Measurements from ENCODE around the gene NR3C1.
A peak's percentile ranks its signal among the peaks of the same experiment; 100 is the strongest.

Gene NR3C1

DNA sequence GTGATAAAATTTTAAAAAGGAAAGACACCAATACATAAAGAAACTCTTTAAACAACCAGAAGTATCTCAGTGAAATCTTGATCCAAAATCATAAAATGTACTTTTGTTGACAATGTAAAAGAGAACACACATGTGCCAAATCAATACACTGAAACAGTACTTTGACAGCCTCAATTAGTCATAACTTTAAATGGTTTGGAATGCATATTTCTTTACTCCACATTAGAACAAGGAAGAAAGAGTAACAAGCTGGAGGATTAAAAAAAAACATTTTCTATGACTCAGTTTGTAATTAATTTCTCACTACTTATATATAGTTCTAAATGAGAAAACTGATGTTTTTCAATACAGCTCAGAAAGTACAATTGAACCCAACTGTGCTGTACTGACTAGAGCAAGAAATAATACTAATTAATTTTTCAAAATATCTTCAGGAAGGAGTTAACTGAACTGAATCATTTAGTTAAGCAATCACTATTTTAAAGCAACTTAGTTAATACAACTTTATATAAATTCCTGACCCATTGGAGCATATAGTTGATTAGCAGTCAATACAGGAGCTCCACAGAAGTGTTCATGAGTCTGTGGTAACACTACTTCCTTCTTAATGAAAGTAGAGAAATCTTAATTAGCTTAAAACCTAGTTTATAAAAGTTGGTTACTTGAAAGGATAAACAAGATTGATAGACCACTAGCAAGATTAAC is 101.0 kb downstream of the NR3C1 start:
- no peak for DNase-seq

DNA sequence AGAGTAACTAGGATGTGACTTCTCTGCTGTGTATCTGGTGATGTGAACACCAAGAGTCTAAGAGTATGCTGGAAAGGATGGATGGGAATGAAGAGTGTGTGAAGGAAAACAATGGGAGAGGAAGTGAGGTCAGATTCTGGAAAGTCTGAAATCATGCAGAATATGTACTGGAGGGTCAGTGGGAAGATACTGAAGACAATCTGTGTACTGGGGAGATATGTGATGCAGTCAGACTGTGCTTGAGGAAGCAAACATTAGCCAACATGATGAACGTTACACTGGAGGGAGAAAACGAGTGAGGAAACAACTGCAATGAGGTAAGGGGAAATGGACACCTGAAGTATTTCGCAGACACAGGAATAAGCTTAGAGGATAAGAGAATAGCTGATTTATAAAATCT is 105.7 kb downstream of the NR3C1 start:
- DNase-seq = no peak

DNA sequence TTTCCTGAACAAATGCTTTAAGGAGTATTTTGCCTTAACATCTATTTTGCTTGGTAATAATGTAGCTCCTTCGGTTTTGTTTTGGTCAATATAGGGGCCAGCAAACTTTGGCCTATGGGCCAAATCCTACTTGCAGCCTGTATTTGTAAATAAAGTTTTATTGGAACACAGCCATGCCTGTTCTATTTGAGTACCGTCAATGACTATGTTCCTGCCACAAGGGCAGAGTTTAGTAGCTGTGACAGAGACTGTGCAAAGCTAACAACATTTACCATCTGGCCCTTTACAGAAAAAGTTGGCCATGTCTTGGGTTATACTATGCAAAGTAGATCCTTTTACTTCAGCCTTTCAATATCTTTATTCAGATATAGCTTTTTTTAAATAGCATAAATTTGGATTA is 113.4 kb downstream of the NR3C1 start:
- no peak for DNase-seq

DNA sequence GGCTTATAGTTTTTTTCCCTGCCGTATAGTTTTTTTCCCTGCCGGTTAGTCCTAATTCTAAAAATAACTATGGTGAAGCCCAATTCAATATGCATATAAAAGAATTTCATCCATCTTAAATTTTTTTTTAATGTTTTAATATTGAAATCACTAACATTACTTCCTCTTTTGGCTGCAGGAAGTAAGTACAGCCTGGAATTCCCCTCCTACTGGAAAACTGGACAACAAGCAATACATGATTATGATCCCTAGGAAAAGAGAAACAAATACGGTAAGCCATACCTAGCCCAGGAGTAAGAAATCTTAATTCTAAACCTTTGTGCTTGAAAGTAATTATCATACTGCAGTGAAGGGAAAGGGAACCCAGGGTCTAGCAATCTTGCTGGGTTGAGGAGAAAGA is 119.0 kb downstream of the NR3C1 start:
- no peak for DNase-seq

DNA sequence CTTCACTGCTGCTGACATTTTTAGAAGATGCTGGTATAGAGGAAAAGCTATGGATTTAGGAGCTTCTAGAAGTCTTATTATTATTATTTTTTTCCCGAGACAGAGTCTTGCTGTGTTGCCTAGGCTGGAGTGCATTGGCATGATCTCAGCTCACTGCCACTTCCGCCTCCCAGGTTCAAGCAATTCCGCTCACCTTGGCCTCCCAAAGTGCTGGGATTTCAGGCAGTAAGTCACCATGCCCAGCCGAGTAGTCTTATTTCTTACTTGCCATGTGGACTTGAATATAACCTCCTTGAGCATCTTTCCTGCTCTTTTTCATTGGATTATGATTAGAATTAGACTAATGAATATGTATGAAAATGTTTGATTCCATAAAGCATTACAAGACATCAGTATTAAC is 119.5 kb downstream of the NR3C1 start:
- no peak for DNase-seq

DNA sequence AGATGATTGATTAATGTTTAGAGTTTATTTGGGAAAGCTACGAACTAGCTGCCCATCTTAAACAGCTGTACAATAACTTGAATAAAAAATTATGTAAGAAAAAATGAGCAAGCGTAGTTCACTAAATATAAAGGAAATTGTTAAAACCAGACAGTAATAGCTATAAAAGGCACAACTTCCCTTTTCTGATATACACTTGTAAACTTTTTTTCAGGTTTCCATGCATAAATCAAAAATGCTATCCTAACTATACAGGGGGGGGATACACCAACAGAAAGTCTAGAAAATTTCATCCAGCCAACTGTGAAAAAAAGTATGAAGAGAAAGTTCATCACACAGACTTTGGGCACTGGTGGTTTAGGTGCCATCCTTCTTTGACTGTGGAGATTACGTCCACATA is 122.3 kb downstream of the NR3C1 start:
- DNase-seq = no peak

DNA sequence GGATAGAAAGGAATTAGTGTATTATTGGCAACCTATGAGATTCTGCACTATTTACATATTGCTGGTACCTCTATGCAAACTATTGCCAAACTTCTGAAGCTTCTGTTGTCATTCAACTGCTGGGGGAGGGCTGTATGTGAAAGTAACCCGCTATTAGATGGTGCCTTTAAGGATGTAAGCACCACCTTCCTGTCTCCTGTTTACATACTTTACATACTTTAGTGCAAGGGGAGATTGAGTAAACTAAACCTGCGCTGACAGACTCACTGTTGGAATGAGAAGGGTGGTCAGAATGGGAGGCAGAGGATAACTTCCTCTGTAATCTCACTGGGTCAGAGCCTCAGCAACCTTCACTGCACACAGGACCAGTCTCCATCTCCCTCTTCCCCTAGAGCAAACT is 123.8 kb downstream of the NR3C1 start:
- no peak for DNase-seq

DNA sequence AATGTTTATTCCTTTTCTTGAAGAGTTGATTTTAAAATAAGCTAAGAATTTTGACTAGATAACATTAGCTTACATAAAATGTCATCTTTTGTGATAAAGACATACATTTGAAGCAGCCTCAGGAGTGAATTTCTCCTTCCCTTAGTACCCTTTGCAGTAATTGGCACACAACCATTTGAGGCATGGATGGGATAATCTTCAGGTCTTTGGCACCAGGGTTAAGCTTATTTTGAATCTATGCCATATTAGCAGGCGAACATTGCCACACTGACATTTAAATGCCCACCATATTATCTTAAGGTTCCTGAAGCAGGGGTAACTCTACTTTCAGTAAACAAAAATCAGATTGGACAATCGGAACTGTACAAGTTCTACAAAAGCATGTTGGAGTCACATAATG is 126.0 kb downstream of the NR3C1 start:
- DNase-seq = no peak

DNA sequence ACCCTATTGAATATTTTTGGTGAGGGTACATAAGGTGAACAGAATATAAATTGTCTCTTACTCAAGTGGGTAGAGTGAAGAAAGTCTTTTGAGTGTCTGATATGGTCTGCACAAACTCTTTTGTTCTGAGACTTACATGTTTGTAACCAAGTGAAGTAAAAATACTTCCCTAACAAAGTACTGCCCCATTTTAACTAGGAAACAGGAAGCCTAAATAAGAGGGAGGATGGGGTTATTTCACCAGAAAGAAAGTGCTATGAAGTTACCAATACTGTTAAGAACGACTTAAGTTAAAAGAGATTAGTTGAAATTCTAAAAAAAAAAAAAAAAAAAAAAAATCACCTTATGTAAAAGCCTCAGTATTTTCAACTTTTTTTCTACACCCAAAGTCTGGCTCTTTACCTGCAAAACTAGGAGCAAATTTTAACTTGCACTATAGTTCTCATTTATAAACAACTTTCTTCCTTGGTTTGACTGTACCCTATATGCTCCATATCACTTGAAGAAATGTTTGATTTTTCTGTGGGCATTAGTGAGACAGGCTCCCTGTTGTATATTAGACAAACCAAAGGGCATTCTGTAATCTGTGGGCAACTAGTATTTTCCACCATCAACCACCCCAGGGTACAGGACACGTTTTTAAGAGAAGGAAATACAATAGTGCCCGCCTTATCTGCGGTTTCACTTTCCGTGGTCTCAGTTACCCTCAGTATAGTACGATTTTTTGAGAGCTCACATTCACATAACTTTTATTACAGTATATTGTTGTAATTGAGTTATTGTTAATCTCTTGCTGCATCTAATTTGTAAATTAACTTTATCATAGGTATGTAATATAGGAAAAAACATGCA is 127.7 kb downstream of the NR3C1 start:
- no peak for DNase-seq

DNA sequence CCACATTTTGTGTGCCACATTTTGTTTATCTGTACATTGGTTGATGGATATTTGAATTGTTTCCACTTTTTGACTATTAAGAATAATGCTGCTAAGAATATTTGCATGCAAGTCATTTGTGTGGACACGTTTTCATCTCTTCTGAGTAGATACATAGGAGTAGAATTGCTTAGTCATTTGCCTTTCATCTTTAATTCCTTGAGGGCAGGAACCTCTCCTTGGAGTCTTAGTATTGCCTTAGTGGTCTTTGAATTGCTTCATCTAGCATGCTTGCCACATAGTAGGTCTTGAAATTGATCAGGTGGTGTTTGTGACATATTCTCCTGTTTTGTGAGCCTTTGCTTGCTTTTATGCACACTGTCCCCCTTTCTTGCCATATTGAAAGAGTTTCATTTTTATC is 128.5 kb downstream of the NR3C1 start:
- no peak for DNase-seq

DNA sequence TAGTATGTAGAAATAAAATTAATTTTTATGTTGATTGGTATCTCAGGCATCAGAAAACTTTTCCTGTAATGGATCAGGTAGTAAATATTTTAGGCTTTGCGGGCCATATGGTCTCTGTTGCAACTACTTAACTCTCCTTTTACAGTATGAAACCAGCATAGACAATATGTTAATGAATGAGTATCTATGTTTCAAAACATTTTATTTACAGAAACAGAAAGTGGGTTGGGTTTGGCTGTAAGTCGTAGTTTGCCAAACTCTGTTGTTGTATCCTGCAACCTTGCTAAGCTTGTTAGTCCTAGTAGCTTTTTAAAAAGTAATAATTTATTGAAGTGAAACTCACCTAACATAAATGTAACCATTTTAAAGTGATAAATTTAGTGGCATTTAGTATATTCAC is 132.1 kb downstream of the NR3C1 start:
- no peak for DNase-seq

DNA sequence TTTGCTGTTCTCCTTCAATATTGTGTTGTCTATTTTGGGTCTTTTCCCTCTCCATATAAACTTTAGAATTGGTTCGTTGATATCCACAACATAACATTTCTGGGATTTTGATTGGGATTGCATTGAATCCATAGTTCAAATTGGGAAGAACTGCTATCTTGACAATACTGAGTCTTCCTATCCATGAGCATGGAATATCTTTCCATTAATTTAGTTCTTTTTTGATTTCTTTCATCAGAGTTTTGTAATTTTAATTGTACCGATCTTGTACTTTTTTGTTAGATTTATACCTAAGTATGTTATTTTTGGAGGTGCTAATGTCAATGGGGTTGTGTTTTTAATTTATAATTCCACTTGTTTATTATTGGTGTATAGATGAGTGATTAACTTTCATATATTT is 135.1 kb downstream of the NR3C1 start:
- DNase-seq = no peak

DNA sequence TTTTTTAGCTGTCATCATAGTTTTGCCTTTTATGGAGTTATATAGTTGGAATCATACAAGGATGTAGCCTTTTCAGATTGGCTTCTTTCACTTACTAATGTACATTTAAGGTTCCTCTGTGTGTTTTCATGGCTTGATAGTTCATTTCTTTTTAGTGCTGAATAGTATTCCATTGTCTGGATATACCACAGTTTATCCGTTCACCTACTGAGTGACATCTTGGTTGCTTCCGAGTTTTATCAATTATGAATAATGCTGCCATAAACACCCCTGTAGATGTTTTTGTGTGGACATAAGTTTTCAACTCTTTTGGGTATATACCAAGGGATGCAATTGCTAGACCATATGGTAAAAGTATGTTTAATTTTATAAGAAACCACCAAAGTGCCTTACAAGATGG is 136.3 kb downstream of the NR3C1 start:
- no peak for DNase-seq

DNA sequence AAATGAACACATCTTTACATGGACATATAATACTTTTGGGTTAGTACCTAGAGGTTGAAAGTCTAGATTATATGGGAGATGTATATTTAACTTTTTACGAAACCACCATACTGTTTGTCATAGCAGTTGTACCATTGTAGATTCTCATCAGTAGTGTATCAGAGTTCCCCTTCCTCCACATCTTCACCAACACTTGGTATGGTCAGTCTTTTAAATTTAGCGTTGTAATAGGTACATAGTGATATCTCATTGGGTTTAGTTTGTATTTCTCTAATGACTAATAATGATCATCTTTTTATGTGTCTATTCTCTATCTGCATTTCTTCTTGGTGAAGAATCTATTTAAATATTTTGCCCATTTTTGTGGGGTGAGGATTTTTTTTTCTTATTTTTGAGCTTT is 137.5 kb downstream of the NR3C1 start:
- no peak for DNase-seq

DNA sequence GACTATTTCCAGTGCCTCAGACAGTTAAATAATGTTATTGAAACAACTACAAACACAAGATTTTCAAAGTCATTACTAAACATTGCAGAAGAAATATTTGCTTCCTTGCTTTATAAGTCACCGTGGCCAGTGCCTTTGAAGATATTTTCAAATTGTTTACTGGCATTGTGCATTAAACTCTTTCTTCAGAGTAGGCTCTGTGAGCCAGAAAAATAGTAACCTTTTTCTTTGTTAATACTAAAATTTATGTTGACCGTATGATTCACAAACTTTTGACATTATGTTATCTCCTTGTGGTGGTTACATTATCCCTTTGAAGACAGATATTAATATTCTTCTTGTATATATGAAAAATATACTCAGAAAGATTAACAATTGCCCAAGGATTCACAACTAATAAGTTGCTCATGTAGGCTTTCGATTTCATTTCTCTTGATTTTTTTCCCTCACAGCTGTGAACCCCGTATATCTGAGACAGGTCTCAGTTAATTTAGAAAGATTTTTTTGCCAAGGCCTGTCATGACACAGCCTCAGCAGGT is 140.1 kb downstream of the NR3C1 start:
- DNase-seq = no peak

DNA sequence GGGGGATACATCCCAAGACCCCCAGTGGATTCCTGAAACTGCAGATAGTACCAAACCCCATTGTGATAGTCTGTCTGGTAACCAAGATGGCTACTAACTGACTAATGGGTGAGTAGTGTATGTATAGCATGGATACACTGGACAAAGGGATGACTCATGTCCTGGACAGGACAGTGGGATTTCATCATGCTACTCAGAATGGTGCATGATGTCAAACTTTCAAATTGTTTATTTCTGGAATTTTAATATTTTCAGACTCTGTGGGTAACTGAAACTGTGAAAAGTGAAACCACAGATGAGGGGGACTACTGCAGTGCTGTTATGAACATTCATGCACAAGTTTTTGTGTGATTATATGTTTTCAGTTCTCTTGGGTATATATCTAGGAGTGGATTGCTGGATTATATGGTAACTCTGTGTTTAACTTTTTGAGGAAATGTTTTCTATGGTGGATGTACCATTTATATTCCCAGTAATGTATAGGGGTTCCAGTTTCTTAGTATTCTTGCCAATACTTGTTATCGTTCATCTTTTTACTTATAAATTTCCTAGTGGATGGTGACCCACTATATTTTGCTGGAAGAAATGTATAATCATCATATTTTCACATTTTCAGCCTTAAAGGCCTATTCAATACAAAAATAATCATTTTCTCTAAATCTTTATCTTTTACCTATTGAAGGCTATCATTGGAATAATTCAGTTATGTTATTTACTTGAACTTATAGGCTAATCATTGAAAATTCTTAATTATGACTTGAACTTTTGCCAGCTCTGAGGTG is 140.9 kb downstream of the NR3C1 start:
- peak; percentile 6 for DNase-seq

DNA sequence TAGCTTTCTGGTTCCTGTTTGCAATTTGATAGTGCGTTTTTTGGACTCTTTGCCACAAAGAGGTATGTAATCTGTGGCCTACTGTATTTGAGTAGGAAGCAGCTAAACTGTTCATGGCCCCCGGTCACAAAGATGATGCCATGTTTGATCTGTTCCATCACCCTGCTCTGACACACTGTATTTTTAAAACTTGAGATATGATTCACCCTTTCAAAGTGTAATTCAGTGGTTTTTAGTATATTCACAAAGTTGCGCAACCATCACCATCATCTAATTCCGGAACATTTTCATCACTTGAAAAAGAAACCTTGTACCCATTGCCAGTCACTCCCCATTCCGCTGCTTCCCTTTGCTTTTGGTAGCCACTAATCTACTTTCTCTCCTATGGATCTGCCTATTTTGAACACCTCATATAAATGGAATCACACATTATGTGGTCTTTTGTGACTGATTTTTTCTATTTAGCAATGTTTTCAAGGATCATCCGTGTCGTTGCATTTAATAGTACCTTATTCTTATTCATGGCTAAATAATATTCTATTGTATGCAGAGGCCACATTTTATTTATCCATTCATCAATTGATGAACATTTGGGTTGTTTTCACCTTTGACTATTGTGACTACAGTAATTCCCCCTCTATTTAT is 141.6 kb downstream of the NR3C1 start:
- peak; percentile 7 for DNase-seq

DNA sequence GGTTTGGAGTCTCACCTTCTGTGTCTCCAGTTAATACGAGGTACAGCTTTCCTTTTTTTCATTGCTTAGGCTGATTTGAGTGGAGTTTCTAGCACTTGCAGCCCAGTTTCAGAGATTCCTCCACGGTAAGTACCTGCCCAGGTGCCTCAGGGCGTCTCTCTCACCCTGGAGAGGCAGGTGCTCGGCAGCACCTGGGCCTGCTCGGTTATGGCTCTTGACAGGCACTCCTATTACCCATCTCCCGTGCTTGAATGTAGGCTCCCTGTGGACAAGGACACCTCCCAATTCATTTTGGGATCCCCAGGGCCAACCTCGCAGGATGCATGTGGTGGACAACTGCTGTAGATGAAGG is 144.3 kb downstream of the NR3C1 start:
- DNase-seq = no peak

DNA sequence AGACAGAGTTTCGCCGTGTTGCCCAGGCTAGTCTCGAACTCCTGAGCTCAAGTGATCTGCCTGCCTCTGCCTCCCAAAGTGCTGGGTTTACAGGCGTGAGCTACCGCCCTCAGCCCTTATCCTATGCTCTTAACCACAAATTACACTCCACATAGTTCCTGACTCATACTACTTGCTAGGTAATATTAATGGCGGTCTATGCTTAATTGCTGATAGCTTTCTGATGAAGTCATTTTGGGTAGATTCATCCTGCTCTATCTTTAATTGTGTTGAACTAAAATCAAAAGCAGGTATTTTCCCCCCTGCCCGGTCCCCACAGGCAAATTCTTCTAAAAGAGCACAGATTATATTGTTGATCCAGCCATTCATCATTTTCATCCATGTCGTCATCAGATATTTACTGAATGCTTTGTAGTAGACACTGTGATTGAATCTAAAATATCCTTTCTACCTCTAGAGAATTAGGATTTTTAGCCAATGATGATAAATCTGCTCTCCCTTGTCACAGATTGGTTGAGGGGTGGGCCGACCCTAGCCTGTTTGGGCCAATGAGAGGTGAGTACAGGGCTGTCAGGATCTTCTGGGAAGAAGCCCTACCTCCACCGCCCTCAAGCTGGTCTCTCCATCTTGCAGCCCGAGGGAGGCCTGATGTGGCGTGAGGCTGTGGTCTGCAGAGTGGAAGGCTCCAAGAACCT is 144.8 kb downstream of the NR3C1 start:
- DNase-seq = no peak

DNA sequence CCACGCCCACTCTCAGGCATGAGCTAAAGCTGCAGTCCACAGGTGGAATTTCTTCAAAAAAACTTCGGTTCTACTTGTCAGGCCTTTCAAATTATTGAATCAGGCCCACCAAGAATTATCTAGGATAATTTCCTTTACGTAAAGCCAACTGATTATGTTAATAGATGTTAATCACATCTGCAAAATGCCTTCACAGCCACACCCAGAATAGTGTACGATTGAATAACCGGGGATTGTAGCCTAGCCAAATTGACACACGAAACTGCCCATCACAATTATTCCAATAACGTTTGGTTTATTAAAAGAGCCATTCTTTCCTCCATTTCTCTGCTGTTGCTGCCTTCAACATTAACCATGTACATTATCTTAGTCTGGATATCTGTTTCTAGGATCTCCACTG is 148.7 kb downstream of the NR3C1 start:
- no peak for DNase-seq

DNA sequence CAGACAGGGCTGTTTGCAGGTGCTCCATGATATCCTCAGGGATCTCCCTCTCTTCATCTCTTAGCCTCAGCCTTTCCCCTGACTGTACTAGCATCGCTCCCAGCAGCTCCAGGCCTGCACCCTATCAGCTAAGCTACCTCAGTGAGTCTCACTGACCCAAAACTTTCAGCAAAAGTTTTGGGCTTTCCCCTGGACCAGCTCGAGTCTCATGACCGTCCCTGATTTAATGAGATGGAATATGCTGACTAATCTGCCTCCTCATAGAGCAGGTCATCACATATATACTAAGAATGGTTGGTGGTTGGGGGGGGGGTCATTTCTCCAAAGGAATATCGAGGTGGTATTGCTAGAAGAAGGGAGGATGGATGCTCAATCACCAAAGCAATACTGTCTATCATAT is 151.5 kb downstream of the NR3C1 start:
- no peak for DNase-seq

DNA sequence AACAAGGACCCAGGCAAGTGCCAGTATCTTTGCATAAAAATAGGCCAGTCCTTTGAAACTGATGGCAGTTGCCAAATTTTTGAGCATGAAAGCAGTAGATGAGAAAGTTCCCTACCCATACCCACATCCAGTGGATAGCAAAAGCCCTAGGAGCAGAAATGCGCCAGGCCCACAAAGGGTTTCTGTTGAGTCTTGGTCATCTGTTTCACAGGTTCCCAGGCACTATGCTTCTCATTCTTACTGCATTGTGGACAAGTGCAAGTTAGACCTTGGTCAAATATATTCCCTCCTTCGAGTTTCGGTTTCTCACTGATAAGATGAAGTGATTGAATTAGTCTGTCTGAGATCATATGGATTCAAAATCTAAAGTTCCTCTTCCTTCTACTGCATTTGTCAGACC is 152.3 kb downstream of the NR3C1 start:
- no peak for DNase-seq

DNA sequence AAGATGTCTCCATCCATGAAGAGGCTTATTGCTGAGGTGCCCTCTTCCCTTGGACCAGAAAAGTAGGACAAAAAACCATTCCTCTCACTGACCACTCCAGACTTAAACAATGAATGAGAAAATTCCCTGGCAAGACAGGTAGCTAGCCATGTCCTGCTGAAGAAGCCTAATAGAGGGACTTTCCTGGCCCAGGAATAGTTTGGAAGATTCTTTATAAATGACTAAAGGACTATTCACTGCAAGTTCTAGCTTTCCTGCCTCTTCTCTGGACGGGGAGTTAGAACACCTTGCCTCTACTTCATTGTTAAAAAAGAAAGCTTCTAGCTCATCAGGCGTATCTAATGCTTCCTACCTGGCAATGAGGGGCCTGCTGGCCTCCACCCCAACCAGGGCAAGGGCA is 153.6 kb downstream of the NR3C1 start:
- no peak for DNase-seq
